T-helper 2 cell (primary cell): ENCODE data around the gene CYP11A1.

Experiments used
- DNase-seq, 5 experiments: peaks; one replicate each; pipeline versions ENCODE4 v3.0.0 to v3.0.0-alpha.2; 2012 to 2022

CYP11A1 gene

GRCh38 chr15:74387621-74388362, 20.3 kb upstream of the CYP11A1 start:
- DNase-seq = no peak

GRCh38 chr15:74387141-74387541, 19.7 kb upstream of the CYP11A1 start:
- DNase-seq = no peak

DNA sequence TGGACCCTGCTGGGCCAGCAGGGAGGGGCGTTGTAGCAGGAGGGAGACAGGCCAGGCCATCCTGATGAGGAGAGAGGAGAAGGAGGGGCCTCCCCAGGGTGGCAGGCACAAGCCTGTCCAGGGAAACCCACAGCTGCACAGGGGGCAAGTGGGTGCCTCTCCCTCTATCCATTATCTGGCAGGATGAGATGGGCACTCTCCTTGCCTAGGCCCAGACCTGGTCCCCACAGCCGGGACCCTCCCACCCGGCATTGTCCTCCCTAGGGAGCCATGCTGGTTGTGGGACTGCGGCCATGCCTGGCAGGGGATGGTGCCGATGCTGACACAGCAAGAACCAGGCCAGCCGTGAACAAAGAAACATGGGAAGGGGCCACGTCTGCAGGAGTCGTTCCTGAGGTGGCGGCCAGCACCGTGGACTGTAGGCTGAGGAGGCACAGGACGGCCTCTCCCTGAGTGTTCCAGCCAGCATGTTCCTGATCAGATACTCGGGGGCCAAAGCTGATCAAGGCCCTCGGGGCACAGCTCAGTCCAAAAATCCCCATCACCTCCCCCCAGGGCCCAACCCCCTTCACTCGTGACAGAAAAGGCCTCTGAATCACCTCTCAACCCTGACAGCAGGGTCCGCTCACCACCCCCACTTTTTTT, 19.2 kb upstream of the CYP11A1 start:
- no peak for DNase-seq

DNA sequence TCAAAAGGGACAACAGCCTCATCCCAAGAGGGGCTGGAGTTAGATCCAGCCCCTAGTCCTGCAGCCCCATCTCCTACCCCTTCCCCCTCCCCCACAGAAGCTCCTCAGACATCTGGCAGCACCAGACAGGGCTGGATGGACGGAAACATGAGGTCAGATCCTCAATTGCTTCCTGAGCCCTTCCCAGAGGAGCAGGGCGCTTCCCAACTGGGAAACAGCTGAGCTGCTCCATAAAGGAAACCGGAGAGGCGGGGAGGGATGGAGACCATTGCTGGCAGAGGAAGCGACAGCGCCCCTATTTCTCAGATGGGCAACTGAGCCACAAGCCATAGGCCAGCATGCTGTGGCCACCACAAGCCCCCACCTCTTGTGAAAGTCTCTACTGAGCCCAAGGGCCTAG, 18.3 kb upstream of the CYP11A1 start:
- DNase-seq = no peak

DNA sequence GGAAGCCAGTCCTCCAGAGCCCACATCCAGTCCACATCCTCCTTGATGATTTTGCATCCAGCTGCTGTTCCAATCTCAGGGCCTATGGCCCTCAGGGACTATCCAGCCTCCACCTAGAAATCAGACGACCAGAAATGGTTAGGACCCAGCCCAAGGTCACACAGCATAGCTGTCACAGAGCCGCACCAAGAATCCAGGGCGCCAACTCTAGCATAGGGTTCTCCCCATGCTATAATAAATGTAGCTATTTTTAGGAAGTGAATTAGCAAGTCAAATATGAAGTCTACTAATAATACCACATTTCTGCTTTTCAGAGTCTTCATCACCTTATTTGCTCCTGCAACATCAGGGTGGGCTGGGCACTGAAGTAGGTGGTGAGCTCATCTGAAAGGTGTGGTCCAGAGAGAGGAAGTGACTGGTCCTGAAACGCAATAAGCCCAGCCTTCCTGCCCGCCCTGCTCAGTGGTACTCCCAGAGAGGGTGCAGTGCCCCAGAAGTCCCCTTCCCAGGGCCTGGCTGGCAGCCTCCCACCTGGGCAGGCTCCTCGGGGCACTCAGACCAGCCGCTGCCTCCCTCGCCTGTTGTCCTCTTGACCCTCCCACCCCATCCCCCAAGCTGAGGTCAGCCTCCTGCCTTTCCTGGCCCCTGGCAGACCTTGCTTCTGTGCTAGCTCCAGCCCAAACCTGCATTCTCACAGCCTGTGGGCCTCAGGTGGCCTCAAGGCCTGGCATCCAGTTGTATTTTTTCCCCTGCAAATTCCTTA, 17.6 kb upstream of the CYP11A1 start:
- DNase-seq = peak in 2 of 5 experiments; percentile 33 to 58

GRCh38 chr15:74384566-74384880, 17.1 kb upstream of the CYP11A1 start:
- DNase-seq = no peak

DNA sequence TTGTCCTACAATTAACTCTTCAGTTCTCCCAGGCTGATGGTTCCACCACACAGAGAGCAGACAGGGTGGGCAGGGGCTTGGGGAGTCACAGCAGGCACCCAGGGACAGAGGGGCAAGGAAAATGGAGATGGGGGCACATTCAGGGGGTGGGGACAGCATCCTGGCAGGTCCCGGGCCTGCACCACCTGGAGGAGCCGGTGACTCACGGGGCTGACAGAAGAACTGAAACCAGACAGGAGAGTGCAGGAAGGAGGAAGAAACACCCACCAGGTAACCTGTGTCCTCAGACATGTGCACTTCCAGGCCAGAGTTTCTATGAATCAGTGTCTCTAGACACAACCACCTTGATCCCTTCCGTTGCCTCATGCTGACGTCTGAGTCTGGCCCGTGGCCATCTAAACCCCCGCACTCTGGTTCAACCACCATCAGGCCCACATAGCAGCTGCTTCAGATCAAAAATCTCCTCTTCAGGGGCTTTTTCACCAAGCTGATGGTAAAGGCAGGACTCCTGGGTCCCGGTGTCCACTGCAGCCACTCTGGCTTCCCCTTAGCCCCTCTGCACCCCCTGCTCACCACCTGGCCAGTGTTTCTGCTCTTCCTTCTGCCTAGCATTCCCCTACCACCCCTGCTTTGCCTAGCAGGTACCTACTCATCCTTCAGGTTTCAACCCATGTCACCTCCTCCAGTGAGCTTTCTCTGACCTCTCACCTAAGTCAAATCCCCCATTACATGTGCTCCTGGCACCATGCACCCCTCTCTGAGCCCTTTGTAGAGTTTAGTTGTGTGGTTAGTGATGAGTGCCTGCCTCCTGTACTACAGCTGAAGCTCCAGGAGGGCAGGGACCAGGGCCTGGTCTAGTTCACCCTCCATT, 16.5 kb upstream of the CYP11A1 start:
- peak in 2 of 5 experiments; percentile 45 to 64 for DNase-seq

DNA sequence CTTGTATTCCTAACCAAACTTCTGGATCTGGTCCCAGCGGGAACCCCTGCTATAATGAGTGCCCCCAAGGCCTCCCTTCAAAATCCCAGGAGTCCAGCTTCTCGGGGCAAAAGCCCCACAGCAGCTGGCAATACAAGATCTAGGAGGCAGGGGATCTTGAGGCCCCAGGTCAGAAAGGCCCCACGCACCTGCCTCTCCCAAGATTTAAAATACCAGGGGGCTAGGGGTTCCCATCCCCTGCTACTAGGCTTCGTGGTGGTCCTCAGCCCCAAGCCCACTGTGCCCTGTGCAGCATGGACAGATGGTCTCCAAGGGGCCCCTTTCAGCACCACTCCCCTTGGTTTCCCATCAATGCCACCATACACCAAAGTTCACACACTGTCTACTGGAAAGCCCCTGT, 15.8 kb upstream of the CYP11A1 start:
- DNase-seq = no peak

DNA sequence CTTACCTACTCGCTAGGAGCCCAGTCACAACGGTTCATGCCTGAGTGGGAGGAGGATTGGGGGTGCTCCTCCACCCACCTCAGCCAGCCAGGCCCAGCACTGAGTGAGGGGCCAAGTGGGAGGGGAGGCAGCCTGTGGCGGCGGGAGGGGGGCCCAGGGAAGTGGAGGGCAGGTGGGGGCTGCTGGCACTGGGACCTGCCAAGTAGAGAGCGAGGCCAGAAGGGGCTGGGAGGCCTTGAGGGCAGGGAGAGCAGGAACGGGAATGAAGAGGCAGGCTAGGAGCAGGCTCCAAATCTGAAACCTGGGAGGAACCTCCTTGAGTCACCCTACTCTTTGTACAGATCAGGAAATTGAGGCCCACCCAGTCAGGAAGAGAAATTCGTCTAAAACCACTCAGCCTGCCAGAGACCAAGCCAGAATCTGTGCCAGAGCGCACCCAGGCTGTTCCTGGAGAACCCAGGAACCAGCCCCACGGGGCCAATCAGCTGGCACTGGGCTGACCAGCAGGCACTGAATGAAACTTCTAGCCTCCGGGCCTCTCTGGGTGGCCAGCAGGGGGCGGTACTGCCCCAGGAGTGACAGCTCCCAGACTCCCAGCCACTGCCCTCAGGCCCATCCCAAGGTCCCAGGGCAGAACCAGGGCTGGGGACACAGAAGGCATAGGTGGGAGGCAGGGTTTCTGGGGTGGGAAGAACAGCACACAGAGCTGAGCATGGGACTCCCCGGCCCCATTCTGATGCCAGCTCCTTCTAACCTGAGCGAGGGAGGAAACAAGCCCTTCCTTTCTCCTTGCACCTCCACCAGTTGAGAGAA, 14.8 kb upstream of the CYP11A1 start:
- DNase-seq = peak; percentile 59 to 66 (median 62)

DNA sequence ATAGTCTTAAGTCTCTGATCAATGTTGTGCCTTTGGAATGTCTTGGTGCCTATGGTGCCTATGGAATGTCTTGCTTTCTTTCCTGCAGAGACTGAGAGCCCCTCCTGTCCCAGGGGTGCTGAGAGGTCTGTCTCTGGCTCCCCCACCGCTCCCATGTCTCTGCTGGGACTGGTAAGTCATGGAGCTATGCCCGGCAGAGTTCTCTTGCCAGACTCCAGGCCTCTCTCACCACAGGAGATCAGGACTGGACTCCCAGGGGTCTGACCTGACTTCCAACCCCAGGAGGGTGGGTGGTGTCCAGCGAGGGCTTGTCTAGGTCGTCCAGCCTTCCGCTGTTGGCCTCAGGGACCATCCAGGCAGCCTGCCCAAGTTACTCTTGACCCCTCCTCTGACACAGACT, 14.0 kb upstream of the CYP11A1 start:
- no peak for DNase-seq

GRCh38 chr15:74381190-74381453, 13.7 kb upstream of the CYP11A1 start:
- no peak for DNase-seq

DNA sequence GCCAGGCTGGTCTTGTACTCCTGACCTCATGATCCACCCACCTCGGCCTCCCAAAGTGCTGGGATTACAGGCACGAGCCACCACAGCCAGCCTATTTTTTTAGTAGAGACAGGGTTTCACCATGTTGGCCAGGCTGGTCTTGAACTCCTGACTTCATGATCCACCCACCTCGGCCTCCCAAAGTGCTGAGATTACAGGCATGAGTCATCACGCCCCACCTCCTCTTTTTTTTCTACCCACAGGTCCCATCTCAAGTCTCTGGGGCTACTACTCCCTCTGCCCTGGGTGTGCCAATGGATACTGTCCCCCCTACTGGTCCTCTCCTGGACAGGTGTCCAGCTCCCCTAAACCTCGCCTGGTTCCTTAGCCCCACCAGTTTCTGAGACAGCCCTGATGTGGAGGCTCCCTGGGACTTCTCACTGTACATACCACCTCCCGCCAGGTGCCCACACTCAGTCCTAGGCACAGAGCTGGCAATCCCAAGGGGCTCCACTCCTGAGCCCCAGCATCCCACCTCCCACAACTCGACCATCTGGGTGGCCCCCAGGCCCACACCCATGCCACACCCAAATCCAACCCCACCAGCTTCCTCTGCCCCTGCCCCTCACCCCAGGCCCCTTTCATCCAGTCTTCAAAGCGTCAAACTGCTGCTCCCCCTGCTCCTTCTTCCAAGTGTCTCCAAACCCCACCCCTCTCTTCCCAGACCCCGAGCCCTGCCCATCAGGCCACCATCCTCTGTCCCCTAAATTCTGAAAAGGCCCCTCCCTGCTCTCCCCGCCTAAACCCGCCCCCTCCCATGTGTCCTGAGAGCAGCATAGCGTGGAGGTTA, 13.1 kb upstream of the CYP11A1 start:
- DNase-seq = no peak

DNA sequence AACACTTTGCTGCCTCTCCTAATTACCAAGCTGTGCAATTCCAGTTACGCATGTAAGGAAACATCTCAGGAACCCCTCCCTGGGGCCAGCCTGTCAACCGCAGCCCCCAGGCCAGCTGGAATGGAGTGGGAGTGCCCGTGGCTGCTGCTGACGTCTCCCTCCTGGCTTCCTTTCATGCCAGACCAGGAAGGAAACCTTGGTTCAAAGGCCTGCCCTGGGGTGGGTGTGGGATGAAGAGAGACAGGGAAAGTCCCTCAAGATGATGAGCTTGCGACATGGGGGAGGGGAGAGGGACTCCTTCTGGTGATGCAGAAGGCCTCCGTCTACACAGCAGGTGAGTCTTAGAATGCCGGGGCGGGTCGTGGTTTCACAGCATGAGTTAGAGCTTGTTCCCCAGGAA, 11.4 kb upstream of the CYP11A1 start:
- peak in 1 of 5 experiments; percentile 51 for DNase-seq

DNA sequence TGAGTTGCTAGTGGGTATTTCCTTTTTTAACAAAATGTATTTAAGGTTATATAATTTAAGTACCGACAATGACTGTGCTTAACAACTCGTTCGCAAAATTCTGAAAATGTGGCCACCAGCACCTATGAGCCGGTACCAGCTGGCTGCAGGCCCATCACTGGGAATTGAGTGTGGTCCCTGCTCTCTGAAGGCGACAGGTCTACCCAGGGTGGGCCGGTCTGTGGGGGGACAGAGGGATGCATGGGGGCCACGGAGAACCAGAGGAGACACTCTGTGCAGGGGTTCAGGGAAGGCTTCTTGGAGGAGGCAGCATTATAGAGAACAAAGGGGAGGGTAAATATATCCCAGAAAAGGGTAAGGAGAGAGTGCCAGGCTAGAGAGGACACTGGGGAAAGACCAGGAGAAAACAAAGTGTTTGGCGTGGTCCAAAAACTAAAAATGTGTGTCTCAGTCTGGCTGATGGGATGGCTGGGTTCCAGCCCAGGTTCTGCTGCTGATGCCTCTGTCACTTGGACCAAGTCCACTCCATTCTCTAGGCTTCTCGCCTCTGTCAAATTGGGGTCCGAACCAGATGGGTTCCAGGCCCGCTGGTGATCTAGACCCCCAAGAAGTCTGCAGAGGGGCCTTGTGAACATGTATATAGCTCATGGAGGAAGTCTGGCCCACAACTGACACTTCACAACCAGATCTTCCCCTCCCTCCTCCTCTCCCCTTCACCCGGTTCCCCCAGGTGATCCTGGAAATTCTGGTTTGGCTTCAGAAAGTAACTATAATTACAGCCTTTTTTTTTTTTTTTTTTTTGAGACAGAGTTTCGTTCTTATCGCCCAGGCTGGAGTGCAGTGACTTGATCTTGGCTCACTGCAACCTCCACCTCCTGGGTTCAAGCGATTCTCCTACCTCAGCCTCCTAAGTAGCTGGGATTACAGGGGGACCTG, 10.7 kb upstream of the CYP11A1 start:
- no peak for DNase-seq

- no peak for DNase-seq
Measured at GRCh38 chr15:74376825-74377581, 9.6 kb upstream of the CYP11A1 start.

GRCh38 chr15:74376226-74376625, 8.8 kb upstream of the CYP11A1 start:
- DNase-seq = no peak

GRCh38 chr15:74375303-74375693, 7.9 kb upstream of the CYP11A1 start:
- peak; percentile 39 to 83 (median 70) for DNase-seq

DNA sequence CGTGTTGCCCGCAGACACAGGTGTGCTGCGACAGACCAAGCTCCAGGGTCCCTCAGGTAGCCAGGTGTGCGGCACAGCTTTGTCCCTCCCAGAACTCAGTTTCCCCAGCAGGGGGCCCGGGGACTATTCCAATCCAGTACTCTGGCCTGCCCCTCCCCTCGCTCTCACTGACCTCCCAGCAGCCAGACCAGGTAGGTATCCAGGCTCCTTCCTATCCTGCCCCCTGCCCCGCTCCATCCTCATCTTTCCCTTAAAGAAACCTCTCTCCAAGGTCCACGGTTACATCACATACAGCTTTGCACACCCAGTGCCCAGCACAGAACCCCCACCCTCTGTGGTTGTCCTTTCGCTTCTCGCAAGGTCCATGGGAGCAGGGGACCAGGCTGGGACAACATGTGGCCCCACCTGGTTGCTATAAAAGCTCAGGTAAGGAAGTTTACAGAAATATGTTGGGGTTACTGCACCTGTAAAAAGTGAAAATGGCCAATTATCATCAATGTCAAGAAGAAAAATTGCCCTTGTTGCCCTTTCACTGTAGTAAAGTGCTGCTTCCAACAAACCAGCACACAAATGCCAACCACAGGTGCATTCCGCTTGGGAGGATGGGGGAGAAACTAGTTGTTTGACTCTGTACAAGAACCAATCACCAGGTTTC, 7.3 kb upstream of the CYP11A1 start:
- no peak for DNase-seq
